Fibroblast of villous mesenchyme (primary cell): ENCODE data around the gene CKLF. TPM values are rescaled to one million over a fixed set of nuclear protein-coding genes. Genes with fewer than 3 reads are reported as not detected.
A peak's percentile ranks its signal among the peaks of the same experiment; 100 is the strongest.

Experiments used
- DNase-seq: peaks from one replicate; pipeline ENCODE4 v3.0.0-alpha.2; 2010; ENCODE audit warnings: low read depth
- H3K4me3 ChIP-seq: 2 replicates; pipeline ENCODE4 v1.5.1; 2011; ENCODE audit warnings: low read depth, mild to moderate bottlenecking, low read length
- CTCF ChIP-seq: IDR thresholded peaks from 2 replicates; pipeline ENCODE4 v1.5.1; 2012; ENCODE audit warnings: low read depth, mild to moderate bottlenecking, low read length; ENCODE audit not compliant: insufficient read depth
- total RNA-seq: library from RNA; depleted of rRNA; stranded (reverse); fragments of >200 nt; gene quantifications from 2 replicates; pipeline ENCODE4 v1.2.3, GENCODE V29; 2012

Gene CKLF
- total RNA-seq, 1 donor, result 58.3 TPM

DNA sequence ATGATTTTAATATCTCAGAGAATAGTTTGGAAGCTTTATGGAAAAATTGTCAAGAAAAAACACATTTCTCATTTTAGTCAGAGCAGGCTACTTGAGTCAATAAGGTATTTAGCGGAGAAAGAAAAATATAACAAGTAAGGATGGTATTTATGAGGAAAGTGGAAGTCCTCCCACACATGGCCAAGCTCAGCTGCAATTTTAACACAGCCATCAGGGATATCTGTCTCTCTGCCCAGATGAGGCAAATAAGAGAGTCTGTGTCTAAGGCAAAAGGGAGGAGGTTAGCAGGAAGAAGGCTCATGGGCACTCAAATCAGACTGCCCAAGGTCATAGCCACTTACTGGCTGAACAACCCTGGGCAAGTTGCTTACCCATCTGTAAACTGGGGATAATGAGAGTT is 21.7 kb downstream of the CKLF start:
- no peak for TF ChIP-seq CTCF
- no peak overlapping the region for H3K4me3 ChIP-seq
- no peak for DNase-seq

- no peak for DNase-seq
- H3K4me3 ChIP-seq, result no peak overlapping the region
- no peak for TF ChIP-seq CTCF
Measured at GRCh38 chr16:66574531-66574930, 22.2 kb downstream of the CKLF start.

DNA sequence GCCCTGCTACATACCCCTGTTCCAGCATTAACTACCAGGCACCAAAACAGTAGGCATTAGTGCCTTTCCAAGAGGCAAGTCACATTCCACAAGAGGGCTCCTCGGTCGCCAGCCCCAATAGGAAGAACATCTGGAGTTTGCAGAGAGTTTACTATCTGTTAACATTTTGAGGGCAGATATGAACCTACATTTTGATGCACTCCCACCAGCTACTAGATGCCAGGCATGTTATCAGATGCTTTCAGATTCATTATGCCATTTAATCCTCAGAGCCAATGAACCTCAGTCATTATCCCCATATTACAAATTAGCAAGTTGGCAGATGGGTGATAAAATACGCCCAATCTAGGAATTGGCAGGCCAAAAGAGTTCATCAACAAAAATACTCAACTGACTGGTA is 22.7 kb downstream of the CKLF start:
- DNase-seq, result no peak
- no peak for TF ChIP-seq CTCF
- H3K4me3 ChIP-seq, result no peak overlapping the region

- DNase-seq, result no peak
- no peak overlapping the region for H3K4me3 ChIP-seq
- no peak for TF ChIP-seq CTCF
Measured at GRCh38 chr16:66576296-66576695, 23.9 kb downstream of the CKLF start.

DNA sequence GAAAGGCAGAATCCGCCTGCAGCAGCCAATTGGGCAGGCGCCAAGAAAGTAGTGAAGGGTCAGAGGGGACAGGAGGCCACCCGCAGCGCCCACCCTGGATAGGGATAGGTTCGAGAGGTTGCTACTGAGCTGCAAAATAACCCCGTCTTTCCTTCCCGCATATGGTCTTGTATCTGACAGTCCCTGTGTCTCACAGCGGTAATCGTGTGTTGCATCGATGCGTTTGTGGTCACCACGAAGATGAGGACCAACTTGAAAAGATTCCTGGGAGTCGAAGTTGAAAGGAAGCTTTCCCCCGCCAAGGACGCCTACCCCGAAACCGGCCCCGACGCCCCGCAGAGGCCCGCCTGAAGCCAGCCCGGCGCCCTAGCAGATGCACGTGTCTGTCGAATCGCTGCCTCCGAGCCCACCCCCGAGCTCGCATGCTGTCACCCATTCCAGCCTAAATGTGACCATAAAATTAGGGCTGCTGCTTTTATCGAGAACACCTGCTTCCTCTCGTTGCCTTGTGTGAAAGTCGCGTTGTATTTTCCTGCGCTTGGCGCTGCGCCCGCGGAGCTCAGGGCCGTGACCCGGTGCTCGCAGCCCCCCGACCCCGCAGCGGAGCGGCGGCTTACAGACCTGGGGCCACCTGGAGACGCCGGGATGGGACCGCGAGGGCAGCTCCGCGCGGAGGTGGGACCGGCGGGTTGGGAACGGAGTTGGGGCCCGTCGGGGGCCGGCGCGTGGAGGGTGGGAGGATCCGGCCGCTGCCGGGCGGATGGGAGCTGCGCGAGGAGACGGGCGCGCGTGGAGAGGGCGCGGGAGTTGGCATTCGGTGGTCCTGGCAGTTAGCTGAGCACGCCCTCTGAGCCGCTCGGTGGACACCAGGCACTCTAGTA is 26.5 kb downstream of the CKLF start, which contains the start of gene CMTM2:
Gene CMTM2, plus strand, starts transcription at position 813 of the 881 bp plus-strand sequence. CDS start 145 bp downstream, outside the sequence.
- no peak within 1 kb of the TSS for H3K4me3 ChIP-seq
- DNase-seq, result no peak
- TF ChIP-seq CTCF, result no peak

DNA sequence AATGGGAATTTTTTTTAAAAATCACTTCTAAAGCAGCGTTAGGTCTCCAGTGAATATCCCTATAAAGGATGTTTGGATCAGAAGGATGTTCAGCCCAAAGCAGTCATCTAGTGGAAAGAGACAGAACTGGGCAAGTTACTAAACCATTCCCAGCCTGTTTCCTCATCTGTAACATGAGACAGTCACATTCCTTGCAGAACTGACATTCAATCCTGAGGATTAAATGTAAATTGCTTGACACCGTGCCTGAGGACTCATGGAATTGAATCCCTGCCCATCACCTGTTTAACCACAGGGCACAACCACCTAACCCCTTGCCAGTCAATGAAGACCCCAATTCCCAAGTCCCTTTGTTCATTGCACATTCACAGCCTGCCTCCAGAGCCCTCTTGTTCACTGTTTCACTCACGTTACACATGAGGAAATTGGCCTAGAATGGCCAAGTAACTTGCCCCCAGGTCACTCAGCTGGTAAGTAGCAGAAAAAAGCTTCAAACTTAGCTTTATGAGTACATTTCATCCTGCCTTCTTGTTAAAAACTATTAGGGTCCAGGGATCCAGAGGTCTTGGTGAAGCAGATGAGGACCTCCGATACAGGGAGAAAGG is 28.3 kb downstream of the CKLF start:
- no peak overlapping the region for H3K4me3 ChIP-seq
- DNase-seq, result peak; percentile 70
- no peak for TF ChIP-seq CTCF
